ENCODE results near the gene ENC1. TPM values are rescaled to one million over a fixed set of nuclear protein-coding genes. Genes with fewer than 3 reads are reported as not detected.

ENC1 gene
- total RNA-seq, 1 experiment from 2014 or later, result 30.0 TPM

DNA sequence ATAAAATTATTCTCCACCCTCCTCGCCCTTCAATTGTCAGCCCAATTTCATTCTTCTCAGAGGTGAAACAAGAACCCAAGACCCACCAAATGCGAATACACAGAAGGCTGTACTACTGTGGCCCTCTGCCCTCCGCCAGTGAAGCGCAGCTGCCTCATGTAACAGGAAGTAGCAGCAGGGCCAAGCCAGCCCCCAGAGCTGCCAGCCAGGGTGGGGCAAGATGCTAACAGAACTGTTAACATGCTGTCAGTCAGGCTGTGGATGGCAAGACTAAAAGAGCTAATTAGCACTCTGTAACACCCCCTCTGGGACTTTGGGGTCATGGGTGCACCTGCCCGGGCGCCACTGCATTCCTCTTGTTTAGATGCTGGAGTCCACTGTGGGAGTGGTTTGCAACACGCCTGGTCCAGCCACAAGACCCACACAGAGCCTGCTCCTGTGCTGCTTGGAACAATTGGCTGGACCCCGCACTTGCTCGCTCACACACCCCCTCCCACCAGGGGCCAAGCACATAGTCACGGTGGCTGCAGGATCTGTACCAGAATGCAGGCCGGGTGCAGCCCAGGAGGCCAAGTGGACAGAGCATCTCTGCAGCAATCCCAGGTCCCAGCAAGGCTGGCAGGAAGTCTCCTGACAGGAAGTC is 30.0 kb upstream of the ENC1 start:
- no peaks in the 10 kb centered on the region for H3K79me2 ChIP-seq (ENCODE audit: insufficient read depth, low read length)
- H3K4me3 ChIP-seq (replicated peaks in 1 of 2; ENCODE audit: low read depth in 1 of 2, low read length in 2 of 2), result no peak overlapping the region
- CTCF ChIA-PET, result no interaction called here
- no peak overlapping the region for H3K4me2 ChIP-seq (ENCODE audit: low read length)
- intact Hi-C loops (cut with micrococcal nuclease), result loop anchor here (10.0 kb wide), 1 partner anchor 1584 kb away; no protein-coding TSS in a partner anchor
- H4K20me1 ChIP-seq (ENCODE audit: insufficient read depth), result no peaks in the 10 kb centered on the region
- no peak overlapping the region for H3K9ac ChIP-seq (ENCODE audit: low read length)
- peaks cover 0 to 6% of the 10 kb centered on the region in 2 experiments; a peak in 2 of 4 replicates for H3K4me1 ChIP-seq (ENCODE audit: control insufficient read depth in 1 of 2, insufficient read depth in 2 of 2, low read length in 2 of 2)
- TF ChIP-seq SP1 (IDR thresholded peaks at IDR 0.05; ENCODE audit: low read depth), result no peak
- TF ChIP-seq CBX3 (IDR thresholded peaks at IDR 0.05; ENCODE audit: low read depth), result no peak
- TF ChIP-seq ZFX (IDR thresholded peaks at IDR 0.05), result no peak
- TF ChIP-seq, protein P1, sequence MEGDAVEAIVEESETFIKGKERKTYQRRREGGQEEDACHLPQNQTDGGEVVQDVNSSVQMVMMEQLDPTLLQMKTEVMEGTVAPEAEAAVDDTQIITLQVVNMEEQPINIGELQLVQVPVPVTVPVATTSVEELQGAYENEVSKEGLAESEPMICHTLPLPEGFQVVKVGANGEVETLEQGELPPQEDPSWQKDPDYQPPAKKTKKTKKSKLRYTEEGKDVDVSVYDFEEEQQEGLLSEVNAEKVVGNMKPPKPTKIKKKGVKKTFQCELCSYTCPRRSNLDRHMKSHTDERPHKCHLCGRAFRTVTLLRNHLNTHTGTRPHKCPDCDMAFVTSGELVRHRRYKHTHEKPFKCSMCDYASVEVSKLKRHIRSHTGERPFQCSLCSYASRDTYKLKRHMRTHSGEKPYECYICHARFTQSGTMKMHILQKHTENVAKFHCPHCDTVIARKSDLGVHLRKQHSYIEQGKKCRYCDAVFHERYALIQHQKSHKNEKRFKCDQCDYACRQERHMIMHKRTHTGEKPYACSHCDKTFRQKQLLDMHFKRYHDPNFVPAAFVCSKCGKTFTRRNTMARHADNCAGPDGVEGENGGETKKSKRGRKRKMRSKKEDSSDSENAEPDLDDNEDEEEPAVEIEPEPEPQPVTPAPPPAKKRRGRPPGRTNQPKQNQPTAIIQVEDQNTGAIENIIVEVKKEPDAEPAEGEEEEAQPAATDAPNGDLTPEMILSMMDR (IDR thresholded peaks at IDR 0.05 in 2 of 3, conservative IDR thresholded peaks at IDR 0.05 in 1 of 3; ENCODE audit: borderline replicate concordance in 1 of 3, insufficient read depth in 1 of 3, low read depth in 2 of 3, low read length in 2 of 3), result no peak
- TF ChIP-seq RAD21 (IDR thresholded peaks at IDR 0.05; ENCODE audit: low read depth), result no peak
- TF ChIP-seq, protein P2, sequence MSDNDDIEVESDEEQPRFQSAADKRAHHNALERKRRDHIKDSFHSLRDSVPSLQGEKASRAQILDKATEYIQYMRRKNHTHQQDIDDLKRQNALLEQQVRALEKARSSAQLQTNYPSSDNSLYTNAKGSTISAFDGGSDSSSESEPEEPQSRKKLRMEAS (IDR thresholded peaks at IDR 0.05), result no peak
- TF ChIP-seq SRF (IDR thresholded peaks at IDR 0.05; ENCODE audit: low read depth), result no peak
- TF ChIP-seq TCF7L2 (IDR thresholded peaks at IDR 0.05; ENCODE audit: borderline replicate concordance, extremely low read depth, insufficient read depth, insufficient read length), result no peak
- TF ChIP-seq FOSL1 (IDR thresholded peaks at IDR 0.05; ENCODE audit: low read depth), result no peak
- no peak for TF ChIP-seq JUND (IDR thresholded peaks at IDR 0.05)
- no peak for TF ChIP-seq POLR2AphosphoS5 (IDR thresholded peaks at IDR 0.05; ENCODE audit: low read depth, low read length)
- TF ChIP-seq YY1 (IDR thresholded peaks at IDR 0.05; ENCODE audit: extremely low read depth, insufficient replicate concordance, low read depth, low read length), result no peak
- TF ChIP-seq, protein P3, sequence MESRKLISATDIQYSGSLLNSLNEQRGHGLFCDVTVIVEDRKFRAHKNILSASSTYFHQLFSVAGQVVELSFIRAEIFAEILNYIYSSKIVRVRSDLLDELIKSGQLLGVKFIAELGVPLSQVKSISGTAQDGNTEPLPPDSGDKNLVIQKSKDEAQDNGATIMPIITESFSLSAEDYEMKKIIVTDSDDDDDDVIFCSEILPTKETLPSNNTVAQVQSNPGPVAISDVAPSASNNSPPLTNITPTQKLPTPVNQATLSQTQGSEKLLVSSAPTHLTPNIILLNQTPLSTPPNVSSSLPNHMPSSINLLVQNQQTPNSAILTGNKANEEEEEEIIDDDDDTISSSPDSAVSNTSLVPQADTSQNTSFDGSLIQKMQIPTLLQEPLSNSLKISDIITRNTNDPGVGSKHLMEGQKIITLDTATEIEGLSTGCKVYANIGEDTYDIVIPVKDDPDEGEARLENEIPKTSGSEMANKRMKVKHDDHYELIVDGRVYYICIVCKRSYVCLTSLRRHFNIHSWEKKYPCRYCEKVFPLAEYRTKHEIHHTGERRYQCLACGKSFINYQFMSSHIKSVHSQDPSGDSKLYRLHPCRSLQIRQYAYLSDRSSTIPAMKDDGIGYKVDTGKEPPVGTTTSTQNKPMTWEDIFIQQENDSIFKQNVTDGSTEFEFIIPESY (IDR thresholded peaks at IDR 0.05; ENCODE audit: extremely low read depth, insufficient replicate concordance, low read length), result no peak
- TF ChIP-seq EZH2 (IDR thresholded peaks at IDR 0.05), result no peak
- H2AFZ ChIP-seq (ENCODE audit: low read depth, low read length, poor library complexity, severe bottlenecking), result no peak overlapping the region
- no peak overlapping the region for H3K27ac ChIP-seq (ENCODE audit: low read depth, low read length)
- DNase-seq (ENCODE audit: low read depth, low spot score) (no peak), ATAC-seq (no peak)
- H3K9me2 ChIP-seq (ENCODE audit: insufficient read depth), result no peaks in the 10 kb centered on the region
- H3K9me3 ChIP-seq (ENCODE audit: control insufficient read depth in 1 of 2, insufficient read depth in 1 of 2, low read depth in 1 of 2, low read length in 2 of 2), result no peaks in the 10 kb centered on the region
- H3K27me3 ChIP-seq (ENCODE audit: insufficient read depth, low read length), result no peaks in the 10 kb centered on the region
- POLR2A ChIA-PET, result no interaction called here
- RAD21 ChIA-PET (ENCODE audit: low non-redundant PET in 1 of 2, low total read pairs in 2 of 2, uncharacterized antibody in 2 of 2, unreplicated experiment in 2 of 2), result no interaction called here
- no peaks in the 10 kb centered on the region for H3K36me3 ChIP-seq (ENCODE audit: control insufficient read depth in 1 of 2, insufficient read depth in 2 of 2, low read length in 2 of 2)
- BruUV-seq (replicated peaks), result no TSS peak

Measured in HCT116 (cell line).